OCI-LY7 (cell line): ENCODE measurements around the gene GLRA1. TPM values are rescaled to one million over a fixed set of nuclear protein-coding genes. Genes with fewer than 3 reads are reported as not detected.

Experiments used
- BruUV-seq: library from RNA; stranded (reverse); fragments of 400-500 nt; replicated peaks from 2 replicates; lab custom pipeline; 2021; lab: Mats Ljungman, UMichigan
- CTCF ChIA-PET: fragments of 300-600 bp; sonication (Branson Sonifier 250); formaldehyde crosslinking; loops from one replicate; lab custom pipeline; 2022; ENCODE audit warnings: antibody characterized with exemption; ENCODE audit not compliant: unreplicated experiment; lab: Charles Lee
- POLR2A ChIA-PET: fragments of 300-600 bp; sonication (Branson Sonifier 250); formaldehyde crosslinking; loops from one replicate; lab custom pipeline; 2022; ENCODE audit warnings: antibody characterized with exemption; lab: Charles Lee
- DNase-seq: peaks from one replicate; pipeline ENCODE4 v3.0.0-alpha.2; 2015; ENCODE audit warnings: low spot score
- H2AFZ ChIP-seq: fragments of 200-600 bp; sonication (generic), shearing (Covaris generic); 2 replicates; pipeline ENCODE4 v1.6.1; 2014; ENCODE audit warnings: mild to moderate bottlenecking, antibody characterized with exemption, low read length, moderate library complexity
- H3K27ac ChIP-seq: fragments of 200-600 bp; sonication (generic); 2 replicates; pipeline ENCODE4 v1.5.1; 2014; ENCODE audit warnings: mixed run types, low read depth, mild to moderate bottlenecking, moderate library complexity, low read length, inconsistent platforms; ENCODE audit not compliant: poor library complexity, severe bottlenecking
- H3K36me3 ChIP-seq: fragments of 200-600 bp; sonication (generic); 2 replicates; pipeline ENCODE4 v1.6.1; 2014; ENCODE audit warnings: mild to moderate bottlenecking, antibody characterized with exemption, low read length, moderate library complexity, mixed read lengths; ENCODE audit not compliant: insufficient read depth
- H3K4me1 ChIP-seq: fragments of 200-600 bp; sonication (generic); 2 replicates; pipeline ENCODE4 v1.5.1; 2014; ENCODE audit warnings: mild to moderate bottlenecking, low read length; ENCODE audit not compliant: insufficient read depth, poor library complexity, severe bottlenecking
- H3K4me2 ChIP-seq: fragments of 200-600 bp; sonication (generic); 2 replicates; pipeline ENCODE4 v1.6.1; 2014; ENCODE audit warnings: mild to moderate bottlenecking, low read length
- H3K4me3 ChIP-seq: fragments of 200-600 bp; sonication (generic); 2 replicates; pipeline ENCODE4 v1.5.1; 2014; ENCODE audit warnings: mild to moderate bottlenecking, low read depth, low read length; ENCODE audit not compliant: poor library complexity, severe bottlenecking
- H3K79me2 ChIP-seq: fragments of 200-600 bp; sonication (generic); 2 replicates; pipeline ENCODE4 v1.6.1; 2016; ENCODE audit warnings: low read depth, mild to moderate bottlenecking, low read length, moderate library complexity, mixed read lengths; ENCODE audit not compliant: insufficient read depth
- H3K9me2 ChIP-seq: fragments of 200-600 bp; sonication (generic); 2 replicates; pipeline ENCODE4 v1.6.1; 2016; ENCODE audit warnings: mild to moderate bottlenecking, low read length, mixed read lengths; ENCODE audit not compliant: insufficient read depth
- H3K9me3 ChIP-seq: fragments of 200-600 bp; sonication (generic); 2 replicates; pipeline ENCODE4 v1.6.1; 2014; ENCODE audit warnings: mild to moderate bottlenecking, mixed run types, low read length, mixed read lengths
- H4K20me1 ChIP-seq: fragments of 200-600 bp; sonication (generic); 2 replicates; pipeline ENCODE4 v1.6.1; 2014; ENCODE audit warnings: mild to moderate bottlenecking, antibody characterized with exemption, low read length, moderate library complexity, mixed read lengths; ENCODE audit not compliant: insufficient read depth
- CTCF ChIP-seq: fragments of 200-600 bp; sonication (generic); conservative IDR thresholded peaks from 2 replicates; pipeline ENCODE4 v1.5.1; 2014; ENCODE audit warnings: mild to moderate bottlenecking, antibody characterized with exemption, low read length, moderate library complexity, mixed read lengths
- EZH2phosphoT487 ChIP-seq: fragments of 200-600 bp; sonication (generic); IDR thresholded peaks from 2 replicates; pipeline ENCODE4 v1.6.1; 2018; ENCODE audit warnings: low read depth, borderline replicate concordance, mild to moderate bottlenecking, mixed run types, antibody characterized with exemption, low read length, moderate library complexity, mixed read lengths
- intact Hi-C: fragments of 100-400 bp; cut with micrococcal nuclease; formaldehyde crosslinking; loops from one replicate; pipeline ENCODE4 v1.10.0; 2022; ENCODE audit not compliant: unreplicated experiment
- total RNA-seq, 2 experiments: library from RNA; depleted of rRNA in 1 of 2; stranded (reverse); fragments of >200 nt in 1 of 2; shearing (Covaris generic) in 1 of 2; gene quantifications; 2 replicates each; pipeline ENCODE4 v1.2.3, GENCODE V29; 2014 to 2022

Gene GLRA1
- total RNA-seq, 2 experiments from 2014 or later: not detected

DNA sequence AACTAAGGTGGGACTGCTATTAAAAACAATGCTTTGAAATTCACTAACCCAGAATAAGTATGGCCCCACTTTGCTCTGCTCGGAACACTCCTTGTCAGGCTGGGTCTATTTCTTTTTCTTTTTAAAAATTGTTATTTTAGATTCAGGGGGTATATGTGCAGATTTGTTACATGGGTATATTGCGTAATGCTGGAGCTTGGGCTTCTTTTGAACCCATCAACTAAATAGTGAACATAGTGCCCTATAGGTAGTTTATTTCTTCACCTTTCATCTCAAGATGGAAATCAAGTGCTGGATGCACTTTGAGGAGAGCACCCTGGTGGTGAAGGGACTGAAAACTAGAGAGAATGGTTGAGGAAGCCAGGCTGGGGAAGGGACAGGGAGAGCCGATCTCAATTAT is 51.0 kb downstream of the GLRA1 start:
- BruUV-seq: no TSS peak
- Histone ChIP-seq H4K20me1 (no peaks in the 10 kb centered on the region), H3K36me3 (no peaks in the 10 kb centered on the region), H3K79me2 (no peaks in the 10 kb centered on the region), H3K27ac (no peak overlapping the region), H3K4me1 (no peaks in the 10 kb centered on the region), H3K9me3 (no peaks in the 10 kb centered on the region), H3K4me2 (no peak overlapping the region), H3K9me2 (no peaks in the 10 kb centered on the region), H2AFZ (no peak overlapping the region), H3K4me3 (no peak overlapping the region)
- no peak for DNase-seq
- no peak for TF ChIP-seq EZH2phosphoT487
- TF ChIP-seq CTCF: no peak
- ChIA-PET POLR2A (no interaction called here), CTCF (no interaction called here)
- intact Hi-C loops: no loop called here

DNA sequence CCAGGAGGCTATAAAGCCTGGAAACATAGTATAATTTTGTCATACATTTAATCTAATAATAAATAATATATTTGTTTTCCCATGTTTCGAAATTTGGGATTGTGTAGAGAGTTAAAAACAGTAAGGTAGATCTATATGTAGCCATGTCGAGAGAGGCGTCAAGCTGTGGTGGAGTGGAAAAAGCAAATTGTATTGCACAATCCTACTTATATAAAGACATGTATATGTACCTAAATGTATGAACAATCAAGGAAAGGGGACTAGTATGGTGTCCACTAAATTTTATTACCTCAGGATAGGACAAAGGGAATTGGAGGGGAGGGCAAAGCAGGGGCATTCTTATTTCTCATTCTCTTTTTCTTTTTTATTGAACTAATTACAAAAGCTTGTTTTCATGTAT is 52.0 kb downstream of the GLRA1 start:
- Histone ChIP-seq H3K4me1 (no peaks in the 10 kb centered on the region), H4K20me1 (no peaks in the 10 kb centered on the region), H3K36me3 (no peaks in the 10 kb centered on the region), H3K4me3 (no peak overlapping the region), H3K4me2 (no peak overlapping the region), H3K27ac (no peak overlapping the region), H2AFZ (no peak overlapping the region), H3K9me2 (no peaks in the 10 kb centered on the region), H3K9me3 (no peaks in the 10 kb centered on the region), H3K79me2 (no peaks in the 10 kb centered on the region)
- BruUV-seq: no TSS peak
- POLR2A ChIA-PET: interaction anchor here (1.0 kb wide), 1 partner anchor 10 kb away, joined by 3 read pairs; no protein-coding TSS in a partner anchor
- DNase-seq: no peak
- intact Hi-C loops: no loop called here
- TF ChIP-seq EZH2phosphoT487: no peak
- no peak for TF ChIP-seq CTCF
- CTCF ChIA-PET: no interaction called here

- no peak overlapping the region for H2AFZ ChIP-seq
- no peaks in the 10 kb centered on the region for H3K79me2 ChIP-seq
- ChIA-PET POLR2A (no interaction called here), CTCF (no interaction called here)
- H3K4me1 ChIP-seq: no peaks in the 10 kb centered on the region
- no peaks in the 10 kb centered on the region for H4K20me1 ChIP-seq
- no peaks in the 10 kb centered on the region for H3K36me3 ChIP-seq
- intact Hi-C loops: no loop called here
- BruUV-seq: no TSS peak
- H3K9me3 ChIP-seq: no peaks in the 10 kb centered on the region
- no peak overlapping the region for H3K4me3 ChIP-seq
- H3K9me2 ChIP-seq: no peaks in the 10 kb centered on the region
- no peak for DNase-seq
- no peak overlapping the region for H3K4me2 ChIP-seq
- H3K27ac ChIP-seq: no peak overlapping the region
- no peak for TF ChIP-seq CTCF
- no peak for TF ChIP-seq EZH2phosphoT487
These were observed 53.8 kb downstream of the GLRA1 start for GRCh38 chr5:151870820-151871219.
